Activated T-cell treated with anti-CD3 and anti-CD28 coated beads for 48 hours (primary cell): ENCODE data around the gene PRKN.

Source experiments
- DNase-seq: peaks from one replicate; pipeline ENCODE4 v3.0.0-alpha.2; 2020; ENCODE audit warnings: low read depth

Gene PRKN

GRCh38 chr6:161596807-161597520 lies 1130.6 kb downstream of the PRKN start:
- DNase-seq: no peak

GRCh38 chr6:161594412-161594811 lies 1133.2 kb downstream of the PRKN start:
- DNase-seq: no peak

- DNase-seq: no peak
Measured at GRCh38 chr6:161590961-161591627, 1136.5 kb downstream of the PRKN start.

GRCh38 chr6:161586887-161587286 lies 1140.7 kb downstream of the PRKN start:
- DNase-seq: no peak

GRCh38 chr6:161584621-161585340 lies 1142.8 kb downstream of the PRKN start:
- DNase-seq: no peak

- DNase-seq: no peak
Measured at GRCh38 chr6:161584051-161584450, 1143.5 kb downstream of the PRKN start.

GRCh38 chr6:161583584-161583983 lies 1144.0 kb downstream of the PRKN start:
- DNase-seq: no peak

GRCh38 chr6:161578478-161578877 lies 1149.1 kb downstream of the PRKN start:
- DNase-seq: no peak

- no peak for DNase-seq
Measured at GRCh38 chr6:161575523-161576254, 1151.9 kb downstream of the PRKN start.

- DNase-seq: no peak
Measured at GRCh38 chr6:161568885-161569456, 1158.6 kb downstream of the PRKN start.

GRCh38 chr6:161564952-161565351 lies 1162.6 kb downstream of the PRKN start:
- no peak for DNase-seq

- DNase-seq: no peak
Measured at GRCh38 chr6:161561908-161562307, 1165.7 kb downstream of the PRKN start.

GRCh38 chr6:161557333-161558107 lies 1170.0 kb downstream of the PRKN start:
- DNase-seq: no peak

GRCh38 chr6:161554883-161555282 lies 1172.7 kb downstream of the PRKN start:
- DNase-seq: no peak

GRCh38 chr6:161549977-161550655 lies 1177.5 kb downstream of the PRKN start:
- DNase-seq: no peak

- DNase-seq: no peak
Measured at GRCh38 chr6:161548713-161549296, 1178.8 kb downstream of the PRKN start.

GRCh38 chr6:161547617-161548016 lies 1179.9 kb downstream of the PRKN start:
- DNase-seq: no peak

GRCh38 chr6:161546632-161547031 lies 1180.9 kb downstream of the PRKN start:
- DNase-seq: no peak

- no peak for DNase-seq
Measured at GRCh38 chr6:161545741-161546140, 1181.8 kb downstream of the PRKN start.

GRCh38 chr6:161544801-161545480 lies 1182.6 kb downstream of the PRKN start:
- no peak for DNase-seq
